ENCODE results near the gene GASK1A.
A peak's percentile ranks its signal among the peaks of the same experiment; 100 is the strongest.

GASK1A gene

DNA sequence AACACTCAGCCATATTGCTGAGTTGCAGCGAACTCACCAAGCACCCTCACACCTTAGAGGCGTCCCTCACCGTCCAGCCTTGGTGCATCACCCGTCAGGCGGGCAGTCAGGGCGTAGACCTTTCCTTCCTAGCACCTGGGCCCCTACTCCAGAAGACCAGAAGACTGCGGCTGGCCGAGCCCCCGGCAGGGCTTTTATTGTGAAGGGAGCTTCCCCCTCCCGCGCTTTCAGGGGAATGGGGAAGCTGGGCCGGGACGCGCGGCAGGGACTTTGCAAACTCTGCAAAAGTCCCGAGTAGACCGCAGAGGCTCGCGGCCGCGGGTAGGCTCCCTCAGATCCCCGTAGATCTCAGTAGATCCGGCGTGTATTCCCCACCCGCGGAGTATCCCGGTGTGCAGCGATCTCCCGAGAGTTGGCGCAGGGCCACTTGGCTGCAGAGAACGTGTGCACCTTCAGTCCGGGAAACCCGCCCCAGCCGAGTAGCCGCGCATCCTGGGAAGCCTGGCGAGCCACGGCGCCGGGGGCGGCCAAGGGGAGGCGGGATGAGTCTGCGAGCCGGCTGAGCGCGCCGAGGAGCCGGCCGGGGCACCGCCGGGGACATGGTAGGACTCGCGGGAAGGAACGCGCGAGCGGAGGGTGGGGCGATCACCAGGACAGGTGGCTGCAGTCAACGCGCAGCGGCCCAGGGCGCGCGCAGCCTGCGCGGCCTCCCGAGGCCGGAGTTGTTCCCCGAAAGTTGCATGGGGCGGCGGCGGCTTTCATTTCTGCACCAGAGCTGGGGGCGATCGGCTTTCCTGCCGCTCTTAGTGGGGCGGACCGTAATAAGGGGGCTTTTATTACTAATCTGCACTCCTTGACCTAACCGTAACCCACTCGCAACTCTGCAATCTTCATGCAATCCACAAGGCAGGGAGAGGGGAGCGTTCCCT, at the start of gene GASK1A:
Gene GASK1A (plus strand): TSS at position 268 of the 929 bp plus-strand sequence. CDS start 332 bp downstream, at position 600.
- Histone ChIP-seq H3K4me3 (replicated peaks; ENCODE audit: low read depth, low read length) (no peak within 1 kb of the TSS; the same call in 1 of the 2 replicates), H3K27me3 (replicated peaks; ENCODE audit: control insufficient read depth, insufficient read depth, low read length) (peaks cover 1% of the 10 kb centered on the region; the same call in 1 of the 2 replicates), H3K36me3 (ENCODE audit: control insufficient read depth, insufficient read depth, low read length) (no peaks in the 10 kb centered on the region)
- peak; percentile 8 for DNase-seq (ENCODE audit: extremely low read depth, insufficient read length)
- TF ChIP-seq, protein P1, sequence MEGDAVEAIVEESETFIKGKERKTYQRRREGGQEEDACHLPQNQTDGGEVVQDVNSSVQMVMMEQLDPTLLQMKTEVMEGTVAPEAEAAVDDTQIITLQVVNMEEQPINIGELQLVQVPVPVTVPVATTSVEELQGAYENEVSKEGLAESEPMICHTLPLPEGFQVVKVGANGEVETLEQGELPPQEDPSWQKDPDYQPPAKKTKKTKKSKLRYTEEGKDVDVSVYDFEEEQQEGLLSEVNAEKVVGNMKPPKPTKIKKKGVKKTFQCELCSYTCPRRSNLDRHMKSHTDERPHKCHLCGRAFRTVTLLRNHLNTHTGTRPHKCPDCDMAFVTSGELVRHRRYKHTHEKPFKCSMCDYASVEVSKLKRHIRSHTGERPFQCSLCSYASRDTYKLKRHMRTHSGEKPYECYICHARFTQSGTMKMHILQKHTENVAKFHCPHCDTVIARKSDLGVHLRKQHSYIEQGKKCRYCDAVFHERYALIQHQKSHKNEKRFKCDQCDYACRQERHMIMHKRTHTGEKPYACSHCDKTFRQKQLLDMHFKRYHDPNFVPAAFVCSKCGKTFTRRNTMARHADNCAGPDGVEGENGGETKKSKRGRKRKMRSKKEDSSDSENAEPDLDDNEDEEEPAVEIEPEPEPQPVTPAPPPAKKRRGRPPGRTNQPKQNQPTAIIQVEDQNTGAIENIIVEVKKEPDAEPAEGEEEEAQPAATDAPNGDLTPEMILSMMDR (IDR thresholded peaks at IDR 0.05; ENCODE audit: insufficient read depth, low read length, poor library complexity, severe bottlenecking) = no peak

GRCh38 chr3:42934111-42934510, 45.0 kb upstream of the GASK1A start:
- H3K4me3 ChIP-seq (replicated peaks; ENCODE audit: low read depth, low read length) = no peak overlapping the region
- DNase-seq (ENCODE audit: extremely low read depth, insufficient read length) = no peak
- no peaks in the 10 kb centered on the region for H3K36me3 ChIP-seq (ENCODE audit: control insufficient read depth, insufficient read depth, low read length)
- H3K27me3 ChIP-seq (replicated peaks; ENCODE audit: control insufficient read depth, insufficient read depth, low read length) = no peaks in the 10 kb centered on the region
- TF ChIP-seq, protein P1 (IDR thresholded peaks at IDR 0.05; ENCODE audit: insufficient read depth, low read length, poor library complexity, severe bottlenecking) = no peak

DNA sequence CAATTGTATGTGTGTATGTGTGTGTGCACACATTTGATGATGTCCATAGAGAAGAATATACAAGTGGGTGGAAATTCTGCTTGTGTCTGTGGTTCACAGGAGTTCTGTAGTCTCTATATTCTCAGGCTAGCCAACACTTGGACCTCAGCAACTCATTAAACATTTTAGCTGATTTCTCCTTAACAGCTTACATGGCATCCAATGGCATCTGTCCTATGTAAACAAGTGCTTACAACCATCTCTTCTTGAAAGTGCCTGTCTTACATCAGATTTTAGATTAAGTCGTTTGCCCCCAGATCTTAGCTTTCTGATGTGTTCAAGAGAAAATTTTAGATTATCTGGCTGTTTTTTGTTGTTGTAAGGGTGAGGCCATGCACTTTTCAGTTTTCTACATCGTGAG, 44.2 kb upstream of the GASK1A start:
- no peak for DNase-seq (ENCODE audit: extremely low read depth, insufficient read length)
- H3K36me3 ChIP-seq (ENCODE audit: control insufficient read depth, insufficient read depth, low read length) = no peaks in the 10 kb centered on the region
- no peaks in the 10 kb centered on the region for H3K27me3 ChIP-seq (replicated peaks; ENCODE audit: control insufficient read depth, insufficient read depth, low read length)
- TF ChIP-seq, protein P1 (IDR thresholded peaks at IDR 0.05; ENCODE audit: insufficient read depth, low read length, poor library complexity, severe bottlenecking) = no peak
- H3K4me3 ChIP-seq (replicated peaks; ENCODE audit: low read depth, low read length) = no peak overlapping the region

GRCh38 chr3:42935472-42935871, 43.6 kb upstream of the GASK1A start:
- DNase-seq (ENCODE audit: extremely low read depth, insufficient read length) = no peak
- Histone ChIP-seq H3K27me3 (replicated peaks; ENCODE audit: control insufficient read depth, insufficient read depth, low read length) (no peaks in the 10 kb centered on the region), H3K36me3 (ENCODE audit: control insufficient read depth, insufficient read depth, low read length) (no peaks in the 10 kb centered on the region), H3K4me3 (replicated peaks; ENCODE audit: low read depth, low read length) (no peak overlapping the region)
- TF ChIP-seq, protein P1 (IDR thresholded peaks at IDR 0.05; ENCODE audit: insufficient read depth, low read length, poor library complexity, severe bottlenecking) = no peak

DNA sequence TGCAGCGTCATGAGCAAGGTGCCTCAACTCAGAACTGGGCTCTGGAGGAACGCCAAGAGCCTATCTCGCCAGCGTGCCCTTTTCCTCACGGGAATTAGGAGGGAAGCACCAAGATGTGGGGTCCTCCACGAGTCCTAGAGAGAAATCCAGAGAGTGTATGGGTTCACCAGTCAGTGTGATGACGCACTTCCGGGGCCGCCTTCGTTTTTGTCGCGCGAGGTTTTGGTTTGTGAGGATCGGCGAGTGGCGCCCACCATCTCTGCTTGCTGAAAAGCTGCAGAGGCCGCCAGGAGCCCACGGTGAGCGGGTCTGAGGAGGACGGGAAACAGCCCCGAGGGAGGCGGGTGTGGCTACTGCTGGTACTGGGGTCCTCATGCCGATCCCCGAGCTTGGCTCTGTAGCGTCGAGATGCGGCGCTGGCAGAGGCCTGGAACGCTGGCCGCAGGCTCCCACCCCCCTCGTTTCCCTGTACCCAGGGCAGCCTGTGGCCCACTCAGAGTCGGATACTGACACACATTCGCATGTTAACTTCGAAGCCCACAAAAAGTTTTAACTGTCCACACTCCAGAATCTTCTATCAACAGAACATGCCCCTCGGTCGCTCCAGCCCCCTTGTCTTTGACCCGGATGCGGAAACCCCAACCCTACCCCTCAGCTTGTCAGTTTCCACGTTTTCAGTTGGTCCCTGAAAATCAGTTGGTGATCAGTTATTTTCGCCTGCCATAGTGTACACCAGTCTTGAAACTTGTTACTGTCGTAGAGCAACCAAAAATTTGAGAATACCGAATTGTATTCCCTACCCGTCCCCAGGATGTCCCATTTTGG, 42.7 kb upstream of the GASK1A start:
- TF ChIP-seq, protein P1 (IDR thresholded peaks at IDR 0.05; ENCODE audit: insufficient read depth, low read length, poor library complexity, severe bottlenecking) = no peak
- Histone ChIP-seq H3K27me3 (replicated peaks; ENCODE audit: control insufficient read depth, insufficient read depth, low read length) (no peaks in the 10 kb centered on the region; the same call in 1 of the 2 replicates), H3K4me3 (replicated peaks; ENCODE audit: low read depth, low read length) (no peak overlapping the region), H3K36me3 (ENCODE audit: control insufficient read depth, insufficient read depth, low read length) (no peaks in the 10 kb centered on the region)
- no peak for DNase-seq (ENCODE audit: extremely low read depth, insufficient read length)
